ENCODE measurements around the gene SLC4A11.

GRCh38 chr20:3202965-3203314 is 36.0 kb downstream of the SLC4A11 start:
- TF ChIP-seq, protein P1, sequence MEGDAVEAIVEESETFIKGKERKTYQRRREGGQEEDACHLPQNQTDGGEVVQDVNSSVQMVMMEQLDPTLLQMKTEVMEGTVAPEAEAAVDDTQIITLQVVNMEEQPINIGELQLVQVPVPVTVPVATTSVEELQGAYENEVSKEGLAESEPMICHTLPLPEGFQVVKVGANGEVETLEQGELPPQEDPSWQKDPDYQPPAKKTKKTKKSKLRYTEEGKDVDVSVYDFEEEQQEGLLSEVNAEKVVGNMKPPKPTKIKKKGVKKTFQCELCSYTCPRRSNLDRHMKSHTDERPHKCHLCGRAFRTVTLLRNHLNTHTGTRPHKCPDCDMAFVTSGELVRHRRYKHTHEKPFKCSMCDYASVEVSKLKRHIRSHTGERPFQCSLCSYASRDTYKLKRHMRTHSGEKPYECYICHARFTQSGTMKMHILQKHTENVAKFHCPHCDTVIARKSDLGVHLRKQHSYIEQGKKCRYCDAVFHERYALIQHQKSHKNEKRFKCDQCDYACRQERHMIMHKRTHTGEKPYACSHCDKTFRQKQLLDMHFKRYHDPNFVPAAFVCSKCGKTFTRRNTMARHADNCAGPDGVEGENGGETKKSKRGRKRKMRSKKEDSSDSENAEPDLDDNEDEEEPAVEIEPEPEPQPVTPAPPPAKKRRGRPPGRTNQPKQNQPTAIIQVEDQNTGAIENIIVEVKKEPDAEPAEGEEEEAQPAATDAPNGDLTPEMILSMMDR (IDR thresholded peaks at IDR 0.05; ENCODE audit: insufficient read depth, low read length, poor library complexity, severe bottlenecking): no peak
- no peak for TF ChIP-seq EZH2phosphoT487 (conservative IDR thresholded peaks at IDR 0.05; ENCODE audit: low read length)
